Esophagus squamous epithelium (tissue), 4 donors: ENCODE results near the gene TMEM196.

Experiments used
- POLR2A ChIP-seq, 4 donors: fragments of 450-650 bp; IDR thresholded peaks; one replicate each; pipeline ENCODE4 v1.6.1; 2017; ENCODE audit warnings: antibody characterized with exemption in 4 of 4, mild to moderate bottlenecking in 4 of 4, moderate library complexity in 3 of 4
- TF ChIP-seq, protein P1 (sequence below), 6 experiments: fragments of 450-650 bp in 4 of 6; fragments of 200-600 bp in 2 of 6; sonication (generic) in 2 of 6; IDR thresholded peaks; one replicate each; pipeline ENCODE4 v1.5.1; 2016 to 2019; ENCODE audit warnings: antibody characterized with exemption in 6 of 6, mild to moderate bottlenecking in 4 of 6, moderate library complexity in 4 of 6

DNA sequence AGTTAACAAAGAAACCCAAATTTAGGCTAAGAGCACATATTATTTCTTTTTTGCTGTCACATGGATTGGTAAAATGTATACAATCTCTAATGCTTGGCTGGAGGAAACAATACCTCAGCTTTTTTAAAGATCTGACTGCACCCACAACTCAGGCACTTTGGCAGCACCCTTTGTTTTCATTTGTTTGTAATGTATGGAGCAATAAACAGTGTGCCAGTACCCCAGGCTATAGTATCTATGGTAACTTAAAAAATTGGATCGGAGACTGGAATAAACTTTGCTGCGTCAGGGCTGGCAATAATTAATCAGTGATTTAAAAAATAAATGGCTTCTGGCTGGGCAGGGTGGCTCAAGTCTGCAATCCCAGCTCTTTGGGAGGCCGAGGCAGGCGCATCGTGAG, 91.8 kb downstream of the TMEM196 start:
- TF ChIP-seq, protein P1, sequence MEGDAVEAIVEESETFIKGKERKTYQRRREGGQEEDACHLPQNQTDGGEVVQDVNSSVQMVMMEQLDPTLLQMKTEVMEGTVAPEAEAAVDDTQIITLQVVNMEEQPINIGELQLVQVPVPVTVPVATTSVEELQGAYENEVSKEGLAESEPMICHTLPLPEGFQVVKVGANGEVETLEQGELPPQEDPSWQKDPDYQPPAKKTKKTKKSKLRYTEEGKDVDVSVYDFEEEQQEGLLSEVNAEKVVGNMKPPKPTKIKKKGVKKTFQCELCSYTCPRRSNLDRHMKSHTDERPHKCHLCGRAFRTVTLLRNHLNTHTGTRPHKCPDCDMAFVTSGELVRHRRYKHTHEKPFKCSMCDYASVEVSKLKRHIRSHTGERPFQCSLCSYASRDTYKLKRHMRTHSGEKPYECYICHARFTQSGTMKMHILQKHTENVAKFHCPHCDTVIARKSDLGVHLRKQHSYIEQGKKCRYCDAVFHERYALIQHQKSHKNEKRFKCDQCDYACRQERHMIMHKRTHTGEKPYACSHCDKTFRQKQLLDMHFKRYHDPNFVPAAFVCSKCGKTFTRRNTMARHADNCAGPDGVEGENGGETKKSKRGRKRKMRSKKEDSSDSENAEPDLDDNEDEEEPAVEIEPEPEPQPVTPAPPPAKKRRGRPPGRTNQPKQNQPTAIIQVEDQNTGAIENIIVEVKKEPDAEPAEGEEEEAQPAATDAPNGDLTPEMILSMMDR (IDR thresholded peaks at IDR 0.05) = no peak
- no peak for TF ChIP-seq POLR2A (IDR thresholded peaks at IDR 0.05)
